CD4-positive, alpha-beta T cell treated with Interleukin-15 for 1 hour (primary cell): Measurements from ENCODE around the gene LMF1.
"Not testable (repeated sequence)": the region's sequence is repeated elsewhere in the genome, so short reads cannot be mapped to it uniquely, and the experiment has no call there.

Experiments
- DNase-seq: peaks from one replicate; pipeline ENCODE4 v3.0.0-alpha.2; 2020

LMF1 gene

GRCh38 chr16:822174-822908 lies 148.4 kb downstream of the LMF1 start:
- no peak for DNase-seq

- no peak for DNase-seq
Measured at GRCh38 chr16:821751-822150, 149.0 kb downstream of the LMF1 start.

- no peak for DNase-seq
Measured at GRCh38 chr16:820748-821147, 150.0 kb downstream of the LMF1 start.

GRCh38 chr16:820044-820408 lies 150.8 kb downstream of the LMF1 start:
- not testable (repeated sequence) for DNase-seq

- DNase-seq = peak; percentile 30
Measured at GRCh38 chr16:819336-820043, 151.3 kb downstream of the LMF1 start.

GRCh38 chr16:818592-818991 lies 152.2 kb downstream of the LMF1 start:
- DNase-seq = no peak

- no peak for DNase-seq
Measured at GRCh38 chr16:818132-818531, 152.7 kb downstream of the LMF1 start.

- DNase-seq = no peak
Measured at GRCh38 chr16:817001-817906, 153.5 kb downstream of the LMF1 start.

- no peak for DNase-seq
Measured at GRCh38 chr16:815861-816260, 154.9 kb downstream of the LMF1 start.

GRCh38 chr16:814974-815373 lies 155.8 kb downstream of the LMF1 start:
- no peak for DNase-seq

GRCh38 chr16:813916-814412 lies 156.8 kb downstream of the LMF1 start:
- DNase-seq = no peak

- no peak for DNase-seq
Measured at GRCh38 chr16:813204-813915, 157.4 kb downstream of the LMF1 start.

GRCh38 chr16:808085-808386 lies 162.7 kb downstream of the LMF1 start:
- no peak for DNase-seq

- DNase-seq = peak; percentile 89
Measured at GRCh38 chr16:807347-808084, 163.3 kb downstream of the LMF1 start.

- no peak for DNase-seq
Measured at GRCh38 chr16:805474-805873, 165.3 kb downstream of the LMF1 start.

- DNase-seq = no peak
Measured at GRCh38 chr16:804193-805048, 166.4 kb downstream of the LMF1 start.

GRCh38 chr16:803754-804080 lies 167.1 kb downstream of the LMF1 start:
- no peak for DNase-seq
